OCI-LY7 (cell line): Measurements from ENCODE around the gene GNA15.

Experiments used
- EZH2phosphoT487 ChIP-seq: fragments of 200-600 bp; sonication (generic); IDR thresholded peaks from 2 replicates; pipeline ENCODE4 v1.6.1; 2018; ENCODE audit warnings: low read depth, borderline replicate concordance, mild to moderate bottlenecking, mixed run types, antibody characterized with exemption, low read length, moderate library complexity, mixed read lengths
- TF ChIP-seq, protein P1 (sequence below): fragments of 200-600 bp; sonication (generic); conservative IDR thresholded peaks from 2 replicates; pipeline ENCODE4 v1.5.1; 2014; ENCODE audit warnings: mild to moderate bottlenecking, antibody characterized with exemption, low read length, moderate library complexity, mixed read lengths

DNA sequence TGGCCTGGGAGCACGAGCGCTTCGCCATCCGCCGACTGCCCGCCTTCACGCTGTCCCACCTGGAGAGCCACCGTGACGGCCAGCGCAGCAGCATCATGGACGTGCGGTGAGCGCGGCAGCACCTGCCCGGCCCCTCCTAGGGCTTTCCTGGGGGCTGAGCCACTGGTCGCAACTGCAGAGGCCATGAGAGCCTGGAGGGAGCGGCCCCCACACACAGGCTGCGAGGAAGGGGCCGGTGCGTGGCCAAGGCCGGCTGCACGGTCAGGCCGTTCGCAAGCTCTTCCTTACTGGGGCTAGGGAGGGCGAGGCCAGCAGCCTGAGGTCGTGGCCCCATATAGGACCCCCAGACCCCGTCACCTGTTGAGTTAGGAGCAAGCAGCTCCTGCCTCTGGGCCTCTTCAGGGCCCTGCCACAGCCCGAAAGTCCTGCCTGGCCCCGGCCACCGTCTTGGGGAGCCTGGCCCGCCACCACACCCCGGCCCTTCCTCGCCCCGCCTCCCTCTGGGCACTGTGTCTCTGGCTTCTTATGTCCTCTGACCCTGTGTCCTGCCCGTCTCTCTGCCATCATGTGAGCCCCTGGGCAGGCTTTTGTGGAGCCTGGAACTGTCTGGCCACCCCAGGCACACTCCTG, 68.9 kb downstream of the GNA15 start:
- TF ChIP-seq, protein P1, sequence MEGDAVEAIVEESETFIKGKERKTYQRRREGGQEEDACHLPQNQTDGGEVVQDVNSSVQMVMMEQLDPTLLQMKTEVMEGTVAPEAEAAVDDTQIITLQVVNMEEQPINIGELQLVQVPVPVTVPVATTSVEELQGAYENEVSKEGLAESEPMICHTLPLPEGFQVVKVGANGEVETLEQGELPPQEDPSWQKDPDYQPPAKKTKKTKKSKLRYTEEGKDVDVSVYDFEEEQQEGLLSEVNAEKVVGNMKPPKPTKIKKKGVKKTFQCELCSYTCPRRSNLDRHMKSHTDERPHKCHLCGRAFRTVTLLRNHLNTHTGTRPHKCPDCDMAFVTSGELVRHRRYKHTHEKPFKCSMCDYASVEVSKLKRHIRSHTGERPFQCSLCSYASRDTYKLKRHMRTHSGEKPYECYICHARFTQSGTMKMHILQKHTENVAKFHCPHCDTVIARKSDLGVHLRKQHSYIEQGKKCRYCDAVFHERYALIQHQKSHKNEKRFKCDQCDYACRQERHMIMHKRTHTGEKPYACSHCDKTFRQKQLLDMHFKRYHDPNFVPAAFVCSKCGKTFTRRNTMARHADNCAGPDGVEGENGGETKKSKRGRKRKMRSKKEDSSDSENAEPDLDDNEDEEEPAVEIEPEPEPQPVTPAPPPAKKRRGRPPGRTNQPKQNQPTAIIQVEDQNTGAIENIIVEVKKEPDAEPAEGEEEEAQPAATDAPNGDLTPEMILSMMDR: no peak
- TF ChIP-seq EZH2phosphoT487: no peak
